NCI-H345 treated with DMSO at 0.1 percent for 48 hours (cell line): ENCODE data around the gene TMEM253.

ENCODE experiments used
- DNase-seq: peaks from one replicate; lab custom pipeline; 2025; ENCODE audit not compliant: unreplicated experiment; lab: John Stamatoyannopoulos, UW

Gene TMEM253

DNA sequence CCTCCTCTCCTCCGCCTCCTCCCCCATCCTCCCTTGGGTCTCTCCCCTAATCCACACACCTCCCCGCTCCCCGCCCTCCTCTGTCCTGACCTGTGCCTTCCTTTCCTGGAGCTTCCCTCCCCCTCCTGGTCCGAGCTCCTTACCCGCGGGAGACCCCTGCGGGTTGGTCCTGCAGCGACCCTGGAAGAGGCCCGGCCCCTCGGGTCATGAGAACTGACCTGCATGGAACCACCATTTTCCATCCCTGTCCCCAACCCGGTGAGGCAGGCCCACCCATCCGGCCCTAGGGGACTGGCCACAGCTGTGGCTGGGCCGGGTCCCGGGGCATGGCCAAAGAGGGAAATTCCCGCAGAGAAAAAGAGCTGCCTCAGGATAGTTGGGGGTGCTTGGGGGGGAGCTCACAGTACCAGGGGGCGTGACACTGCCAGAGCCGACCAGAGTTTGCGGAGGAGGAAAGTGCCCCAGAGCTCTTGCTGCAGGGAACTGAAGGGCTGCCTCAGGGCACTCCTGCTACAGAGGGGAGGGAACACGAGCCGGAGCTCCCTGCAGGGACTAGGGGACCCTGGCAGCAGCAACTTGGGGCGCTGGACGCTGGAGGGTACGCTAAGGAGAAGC lies 30.1 kb upstream of the TMEM253 start:
- peak; percentile 58 for DNase-seq

DNA sequence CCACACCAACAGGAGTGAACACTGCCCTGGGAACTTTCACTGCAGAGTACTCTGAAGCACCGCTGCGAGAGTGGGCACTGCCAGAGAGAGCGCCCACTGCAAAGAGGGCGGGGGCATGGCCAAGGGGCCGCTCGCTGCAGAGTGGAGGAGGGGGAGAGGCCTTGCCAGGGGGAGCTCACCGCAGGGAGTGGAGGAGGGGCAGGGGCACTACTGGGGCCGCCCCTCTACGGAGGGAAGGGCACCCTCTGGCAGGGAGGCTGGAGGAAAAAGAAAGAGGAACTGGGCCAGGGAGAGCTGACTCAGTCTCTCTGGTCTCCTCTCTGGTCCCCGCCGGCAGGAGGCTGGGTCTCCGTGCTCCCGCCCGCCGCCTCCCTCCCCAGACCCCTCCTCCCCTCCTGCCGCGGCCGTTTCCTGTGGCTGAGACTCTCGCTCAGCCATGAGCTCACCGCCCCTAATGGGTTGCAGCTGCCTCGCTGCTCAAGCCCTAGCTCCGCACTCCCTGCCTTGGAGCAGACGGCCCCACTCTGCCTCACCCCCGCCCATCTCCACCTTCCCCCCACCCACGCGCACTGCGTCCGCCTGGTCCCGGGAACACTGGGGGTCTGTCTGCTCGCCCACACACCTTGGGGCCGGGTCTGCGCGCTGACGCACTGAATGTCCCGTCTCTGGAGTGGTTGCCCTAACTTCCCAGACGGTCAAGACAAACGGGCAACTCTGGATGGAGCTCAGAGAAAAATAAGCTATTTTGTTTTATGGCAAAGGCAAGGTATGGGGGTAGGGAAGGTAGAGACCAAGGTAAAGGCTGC lies 29.4 kb upstream of the TMEM253 start:
- DNase-seq: peak; percentile 78

DNA sequence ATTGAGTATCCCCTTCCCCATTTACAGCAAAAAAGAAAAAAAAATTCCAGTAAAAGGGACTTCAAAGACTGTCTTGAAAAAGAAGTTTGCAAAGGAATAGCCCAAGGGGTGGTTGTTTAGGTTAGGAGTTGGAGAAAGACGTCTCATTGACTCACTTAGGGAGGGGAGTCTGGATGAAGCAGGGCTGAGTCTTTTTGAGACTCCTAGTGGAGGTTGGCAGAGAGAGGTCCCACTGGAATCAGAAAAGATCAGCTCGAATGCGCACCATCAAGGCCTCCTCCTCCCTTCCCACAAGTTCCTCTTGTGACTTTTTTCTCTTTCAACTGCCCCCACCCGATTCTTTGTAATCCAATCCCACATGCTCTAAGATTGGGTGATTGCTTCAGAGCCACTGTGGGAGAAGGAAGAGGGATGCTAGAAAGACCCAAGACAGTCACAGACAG lies 28.8 kb upstream of the TMEM253 start:
- no peak for DNase-seq

DNA sequence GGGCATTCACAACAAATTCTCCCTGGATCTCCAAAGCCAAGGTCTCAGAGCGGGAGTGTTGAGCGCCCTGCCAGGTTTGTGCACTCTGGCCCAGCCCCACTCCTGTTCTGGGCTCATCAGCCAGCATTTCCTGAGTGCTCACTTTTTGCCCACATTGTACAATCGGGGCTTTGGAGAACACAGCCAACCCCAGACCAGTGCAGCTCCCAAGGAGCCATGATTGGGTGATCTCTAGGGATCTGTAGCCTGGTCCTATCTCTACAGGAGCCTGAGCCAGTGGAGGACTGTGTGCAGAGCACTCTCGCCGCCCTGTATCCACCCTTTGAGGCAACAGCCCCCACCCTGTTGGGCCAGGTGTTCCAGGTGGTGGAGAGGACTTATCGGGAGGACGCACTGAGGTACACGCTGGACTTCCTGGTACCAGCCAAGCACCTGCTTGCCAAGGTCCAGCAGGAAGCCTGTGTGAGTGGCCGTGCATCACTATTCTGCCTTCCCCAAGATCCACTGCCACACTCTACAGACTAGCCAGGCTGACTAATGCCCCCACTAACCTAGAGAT lies 28.0 kb upstream of the TMEM253 start:
- no peak for DNase-seq

DNA sequence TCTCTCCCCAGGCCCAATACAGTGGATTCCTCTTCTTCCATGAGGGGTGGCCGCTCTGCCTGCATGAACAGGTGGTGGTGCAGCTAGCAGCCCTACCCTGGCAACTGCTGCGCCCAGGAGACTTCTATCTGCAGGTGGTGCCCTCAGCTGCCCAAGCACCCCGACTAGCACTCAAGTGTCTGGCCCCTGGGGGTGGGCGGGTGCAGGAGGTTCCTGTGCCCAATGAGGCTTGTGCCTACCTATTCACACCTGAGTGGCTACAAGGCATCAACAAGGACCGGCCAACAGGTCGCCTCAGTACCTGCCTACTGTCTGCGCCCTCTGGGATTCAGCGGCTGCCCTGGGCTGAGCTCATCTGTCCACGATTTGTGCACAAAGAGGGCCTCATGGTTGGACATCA lies 26.9 kb upstream of the TMEM253 start:
- DNase-seq: no peak

DNA sequence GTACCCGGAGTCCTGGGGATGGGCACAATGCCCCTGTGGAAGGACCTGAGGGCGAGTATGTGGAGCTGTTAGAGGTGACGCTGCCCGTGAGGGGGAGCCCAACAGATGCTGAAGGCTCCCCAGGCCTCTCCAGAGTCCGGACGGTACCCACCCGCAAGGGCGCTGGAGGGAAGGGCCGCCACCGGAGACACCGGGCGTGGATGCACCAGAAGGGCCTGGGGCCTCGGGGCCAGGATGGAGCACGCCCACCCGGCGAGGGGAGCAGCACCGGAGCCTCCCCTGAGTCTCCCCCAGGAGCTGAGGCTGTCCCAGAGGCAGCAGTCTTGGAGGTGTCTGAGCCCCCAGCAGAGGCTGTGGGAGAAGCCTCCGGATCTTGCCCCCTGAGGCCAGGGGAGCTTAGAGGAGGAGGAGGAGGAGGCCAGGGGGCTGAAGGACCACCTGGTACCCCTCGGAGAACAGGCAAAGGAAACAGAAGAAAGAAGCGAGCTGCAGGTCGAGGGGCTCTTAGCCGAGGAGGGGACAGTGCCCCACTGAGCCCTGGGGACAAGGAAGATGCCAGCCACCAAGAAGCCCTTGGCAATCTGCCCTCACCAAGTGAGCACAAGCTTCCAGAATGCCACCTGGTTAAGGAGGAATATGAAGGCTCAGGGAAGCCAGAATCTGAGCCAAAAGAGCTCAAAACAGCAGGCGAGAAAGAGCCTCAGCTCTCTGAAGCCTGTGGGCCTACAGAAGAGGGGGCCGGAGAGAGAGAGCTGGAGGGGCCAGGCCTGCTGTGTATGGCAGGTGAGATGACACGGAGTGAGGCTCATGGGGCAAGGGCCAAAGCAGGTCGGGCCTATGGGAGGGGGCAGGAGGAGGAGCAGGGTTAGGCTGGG lies 26.2 kb upstream of the TMEM253 start:
- DNase-seq: no peak

DNA sequence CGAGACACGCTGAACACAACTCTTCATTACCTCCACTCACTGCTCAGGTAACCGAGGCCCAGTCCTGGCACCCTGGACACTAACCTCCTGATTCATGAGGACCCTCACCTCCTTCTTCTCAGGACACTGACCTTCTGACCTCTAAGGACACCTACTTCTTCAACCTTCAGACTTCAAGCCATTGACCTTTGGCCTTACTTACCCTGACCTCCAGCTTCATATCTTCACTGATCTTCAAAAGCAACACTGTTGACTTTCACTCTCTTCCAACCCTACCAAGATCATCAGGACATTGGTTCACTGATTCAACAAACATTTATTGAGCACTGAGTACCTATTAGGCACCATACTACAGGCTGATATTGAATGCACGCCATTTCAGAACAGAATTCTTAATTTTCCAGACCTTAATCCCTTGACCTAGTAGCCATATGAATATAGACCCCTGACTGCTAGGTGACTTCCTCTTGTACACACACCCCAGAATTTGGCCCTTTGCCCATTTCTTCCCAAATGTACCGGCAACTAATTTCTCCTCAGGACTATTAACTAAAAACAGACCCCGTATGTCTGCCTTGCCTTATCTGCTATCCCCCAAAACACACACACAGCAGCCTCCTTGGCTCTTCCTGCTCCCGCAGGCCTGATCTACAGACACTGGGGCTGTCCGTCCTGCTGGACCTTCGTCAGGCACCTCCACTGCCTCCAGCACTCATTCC lies 25.0 kb upstream of the TMEM253 start:
- DNase-seq: no peak

DNA sequence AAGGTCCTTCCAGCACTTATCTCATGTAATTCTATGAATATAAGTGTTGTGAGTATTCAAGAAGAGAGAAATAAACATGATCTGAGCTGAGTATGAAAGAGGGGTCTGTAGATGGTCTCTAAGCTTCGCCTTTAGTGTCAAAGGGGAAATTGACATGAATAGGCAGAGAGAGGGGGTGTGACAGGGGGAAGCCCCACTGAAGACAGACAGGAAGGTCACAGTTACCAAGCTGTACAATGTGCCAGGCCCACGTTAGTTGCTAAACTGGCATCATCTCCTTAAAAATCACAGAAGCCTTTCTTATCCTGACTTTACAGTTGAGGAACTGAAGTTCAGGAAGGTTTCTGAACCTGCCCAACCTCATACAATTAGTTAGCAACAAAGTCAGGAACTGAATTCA lies 23.2 kb upstream of the TMEM253 start:
- DNase-seq: no peak

DNA sequence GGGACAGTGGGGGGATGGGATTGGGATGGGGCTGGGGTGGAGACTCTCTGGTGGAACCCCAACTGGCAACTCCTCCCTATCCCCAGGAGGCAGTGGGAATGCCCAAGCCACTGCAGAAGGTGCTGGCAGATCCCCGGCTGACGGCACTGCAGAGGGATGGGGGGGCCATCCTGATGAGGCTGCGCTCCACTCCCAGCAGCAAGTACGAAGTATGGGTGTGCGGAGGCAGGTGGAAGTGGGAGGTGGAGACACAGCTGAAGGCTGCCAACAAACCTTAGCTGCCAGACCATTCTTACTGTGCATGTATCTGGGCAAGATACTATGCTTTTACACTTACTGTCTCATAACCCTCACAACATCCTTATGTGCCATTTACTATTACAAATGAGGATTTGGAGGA lies 22.6 kb upstream of the TMEM253 start:
- DNase-seq: no peak

DNA sequence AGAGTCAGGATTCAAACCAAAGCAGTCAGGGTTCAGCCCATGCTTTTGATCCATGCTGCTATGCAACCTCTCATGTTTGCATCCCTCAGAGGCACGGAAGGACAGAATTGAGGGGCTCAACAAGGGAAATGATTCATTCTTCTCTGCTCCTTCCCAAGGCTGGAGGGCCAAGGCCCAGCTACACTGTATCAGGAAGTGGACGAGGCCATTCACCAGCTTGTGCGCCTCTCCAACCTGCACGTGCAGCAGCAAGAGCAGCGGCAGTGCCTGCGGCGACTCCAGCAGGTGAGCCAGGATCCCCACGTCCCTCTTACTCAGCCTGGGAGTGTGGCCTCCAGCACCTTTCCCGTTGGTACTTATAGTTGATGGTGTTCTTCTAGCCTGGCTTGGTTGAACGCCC lies 22.1 kb upstream of the TMEM253 start:
- DNase-seq: no peak

DNA sequence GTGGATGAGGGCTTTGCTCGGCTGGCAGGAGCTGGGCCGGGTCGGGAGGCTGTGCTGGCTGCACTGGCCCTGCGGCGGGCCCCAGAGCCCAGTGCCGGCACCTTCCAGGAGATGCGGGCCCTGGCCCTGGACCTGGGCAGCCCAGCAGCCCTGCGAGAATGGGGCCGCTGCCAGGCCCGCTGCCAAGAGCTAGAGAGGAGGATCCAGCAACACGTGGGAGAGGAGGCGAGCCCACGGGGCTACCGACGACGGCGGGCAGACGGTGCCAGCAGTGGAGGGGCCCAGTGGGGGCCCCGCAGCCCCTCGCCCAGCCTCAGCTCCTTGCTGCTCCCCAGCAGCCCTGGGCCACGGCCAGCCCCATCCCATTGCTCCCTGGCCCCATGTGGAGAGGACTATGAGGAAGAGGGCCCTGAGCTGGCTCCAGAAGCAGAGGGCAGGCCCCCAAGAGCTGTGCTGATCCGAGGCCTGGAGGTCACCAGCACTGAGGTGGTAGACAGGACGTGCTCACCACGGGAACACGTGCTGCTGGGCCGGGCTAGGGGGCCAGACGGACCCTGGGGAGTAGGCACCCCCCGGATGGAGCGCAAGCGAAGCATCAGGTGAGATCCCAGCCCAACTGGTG lies 19.2 kb upstream of the TMEM253 start:
- DNase-seq: no peak

DNA sequence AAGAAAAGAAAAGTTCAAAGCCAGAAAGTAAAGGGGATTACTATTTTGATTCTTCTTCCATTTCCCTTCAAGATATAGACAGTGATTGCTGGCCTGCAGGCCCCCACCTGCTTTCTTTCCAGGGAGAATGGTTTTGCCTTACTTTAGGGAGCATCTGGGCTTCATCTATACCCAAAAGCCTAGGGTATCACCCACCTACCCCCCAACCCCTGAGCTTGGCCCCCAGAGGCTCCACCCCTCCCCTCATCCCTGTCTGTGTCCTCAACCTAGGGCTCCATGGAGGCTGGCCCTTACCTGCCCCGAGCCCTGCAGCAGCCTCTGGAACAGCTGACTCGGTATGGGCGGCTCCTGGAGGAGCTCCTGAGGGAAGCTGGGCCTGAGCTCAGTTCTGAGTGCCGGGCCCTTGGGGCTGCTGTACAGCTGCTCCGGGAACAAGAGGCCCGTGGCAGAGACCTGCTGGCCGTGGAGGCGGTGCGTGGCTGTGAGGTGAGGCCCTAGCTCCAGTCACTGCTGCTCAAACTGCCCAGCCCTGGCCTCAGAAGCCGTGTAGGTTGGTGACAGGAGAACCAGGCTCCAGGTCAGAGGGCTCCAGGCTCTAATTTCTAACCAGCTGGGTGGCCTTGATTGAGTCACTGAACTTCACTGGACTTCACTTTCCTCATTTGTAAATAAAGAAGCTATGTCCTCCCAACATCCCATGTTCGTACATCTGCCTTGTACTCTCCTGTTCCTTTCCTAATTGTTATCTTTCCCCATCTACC lies 17.1 kb upstream of the TMEM253 start:
- DNase-seq: no peak

DNA sequence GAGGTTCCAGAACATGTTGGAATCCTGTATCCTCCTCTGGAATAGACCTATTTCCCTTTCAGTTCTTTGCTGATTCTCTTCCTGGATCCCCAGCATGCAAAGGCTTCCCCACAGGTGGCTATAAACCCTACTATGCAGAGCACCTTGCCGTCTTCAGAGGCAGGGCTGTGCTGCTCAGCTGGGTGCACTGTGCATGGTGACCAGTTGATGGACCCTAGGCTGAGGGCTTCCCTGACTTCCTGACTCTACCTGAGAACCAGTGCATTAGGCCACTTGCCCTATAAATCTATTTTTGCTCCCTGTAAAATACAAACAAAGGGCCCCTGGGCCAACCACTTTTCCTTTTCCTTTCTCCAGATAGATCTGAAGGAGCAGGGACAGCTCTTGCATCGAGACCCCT lies 16.5 kb upstream of the TMEM253 start:
- no peak for DNase-seq

DNA sequence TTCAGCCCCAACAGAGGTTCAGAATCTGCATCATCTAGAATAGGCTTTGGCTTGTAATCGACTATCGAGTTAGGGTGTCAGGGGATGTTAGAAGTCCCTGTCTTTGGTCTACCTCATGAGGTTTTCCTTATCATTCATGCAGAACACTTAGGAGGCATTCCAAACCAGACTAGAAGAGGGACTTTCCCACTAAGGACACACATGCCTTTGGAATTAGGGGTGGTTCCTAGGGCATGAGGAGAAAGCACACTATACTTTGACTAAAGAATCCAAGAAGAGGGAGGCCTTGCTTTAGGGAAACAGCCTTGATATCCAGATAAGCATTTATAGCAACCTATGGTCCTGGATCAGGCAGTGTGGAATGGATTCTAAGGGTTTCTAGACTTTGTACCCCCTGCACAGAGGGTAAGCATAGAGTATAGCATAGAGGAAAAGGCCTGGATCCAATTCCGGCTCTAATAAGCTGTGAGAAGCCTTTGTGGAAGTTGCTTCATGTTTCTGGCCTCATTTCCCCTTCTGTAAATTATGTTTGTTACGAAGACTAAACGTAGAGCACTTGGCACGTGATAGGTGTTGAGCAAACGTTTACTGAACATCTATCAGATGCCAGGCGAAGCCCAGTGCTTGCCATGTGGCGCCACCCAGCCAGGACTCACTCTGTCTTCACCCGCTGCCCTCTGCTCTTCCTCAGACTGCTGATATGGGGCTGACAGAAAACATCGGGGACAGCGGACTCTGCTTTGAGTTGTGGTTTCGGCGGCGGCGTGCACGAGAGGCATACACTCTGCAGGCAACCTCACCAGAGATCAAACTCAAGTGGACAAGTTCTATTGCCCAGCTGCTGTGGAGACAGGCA lies 15.6 kb upstream of the TMEM253 start:
- no peak for DNase-seq

DNA sequence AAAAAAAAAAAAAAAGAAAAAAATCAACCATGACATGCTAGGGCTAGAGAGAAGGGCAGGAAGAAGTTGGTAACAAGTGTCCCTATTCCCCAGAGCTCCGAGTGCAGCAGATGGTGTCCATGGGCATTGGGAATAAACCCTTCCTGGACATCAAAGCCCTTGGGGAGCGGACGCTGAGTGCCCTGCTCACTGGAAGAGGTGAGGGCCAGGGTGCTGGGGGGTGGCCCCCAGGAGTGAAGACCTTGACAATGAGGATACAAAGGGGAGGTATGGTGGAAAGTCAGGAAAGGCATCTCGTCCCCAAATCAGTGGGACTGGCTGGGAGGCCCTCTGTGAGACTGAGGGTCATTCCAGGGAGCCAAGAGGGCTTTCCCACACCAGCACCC lies 14.0 kb upstream of the TMEM253 start:
- no peak for DNase-seq

DNA sequence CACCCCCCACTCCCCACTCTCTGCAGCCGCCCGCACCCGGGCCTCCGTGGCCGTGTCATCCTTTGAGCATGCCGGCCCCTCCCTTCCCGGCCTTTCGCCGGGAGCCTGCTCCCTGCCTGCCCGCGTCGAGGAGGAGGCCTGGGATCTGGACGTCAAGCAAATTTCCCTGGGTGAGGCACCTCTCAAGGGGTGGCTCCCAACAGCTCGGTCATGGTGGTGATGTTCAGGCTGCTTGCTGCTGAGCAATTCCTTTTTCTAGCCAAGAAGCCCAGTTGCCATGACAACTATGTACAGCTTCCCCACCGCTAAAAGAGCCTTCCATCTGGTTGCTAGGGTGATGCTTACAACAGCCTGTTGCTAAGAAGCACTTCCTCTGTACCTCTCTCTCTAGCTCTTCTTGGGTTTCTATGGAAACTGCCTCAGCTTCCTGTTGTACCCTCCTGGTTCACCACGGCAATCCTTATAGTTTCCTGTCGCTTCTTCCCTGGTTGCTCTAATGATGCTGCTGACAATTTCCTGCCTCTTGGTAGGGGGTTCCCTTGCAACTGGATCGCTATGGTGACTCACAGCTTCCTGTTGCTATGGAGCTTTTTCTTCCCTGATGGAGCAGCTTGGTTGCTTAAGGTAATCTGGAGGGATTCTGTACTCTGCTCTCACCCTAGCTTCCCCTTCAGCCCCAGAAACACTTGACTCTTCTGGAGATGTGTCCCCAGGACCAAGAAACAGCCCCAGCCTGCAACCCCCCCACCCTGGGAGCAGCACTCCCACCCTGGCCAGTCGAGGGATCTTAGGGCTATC lies 13.4 kb upstream of the TMEM253 start:
- DNase-seq: no peak

DNA sequence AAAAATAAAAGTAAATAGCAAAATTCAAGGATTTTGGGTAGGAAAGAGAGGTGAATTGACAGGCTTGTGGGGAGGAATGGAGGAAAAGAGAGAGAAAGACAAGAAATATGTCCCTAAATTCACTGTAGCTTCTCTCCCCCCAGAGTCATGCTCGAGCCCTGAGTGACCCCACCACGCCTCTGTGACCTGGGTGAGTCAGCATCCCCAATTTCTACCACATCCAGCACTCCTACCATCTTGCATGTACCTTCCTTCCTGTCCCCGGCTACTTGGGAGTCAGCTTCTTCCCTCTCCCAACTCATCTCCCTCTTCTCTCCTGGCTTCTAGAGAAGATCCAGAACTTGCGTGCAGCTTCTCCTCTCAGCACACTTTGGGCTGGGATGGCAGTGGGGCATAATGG lies 12.2 kb upstream of the TMEM253 start:
- DNase-seq: no peak

DNA sequence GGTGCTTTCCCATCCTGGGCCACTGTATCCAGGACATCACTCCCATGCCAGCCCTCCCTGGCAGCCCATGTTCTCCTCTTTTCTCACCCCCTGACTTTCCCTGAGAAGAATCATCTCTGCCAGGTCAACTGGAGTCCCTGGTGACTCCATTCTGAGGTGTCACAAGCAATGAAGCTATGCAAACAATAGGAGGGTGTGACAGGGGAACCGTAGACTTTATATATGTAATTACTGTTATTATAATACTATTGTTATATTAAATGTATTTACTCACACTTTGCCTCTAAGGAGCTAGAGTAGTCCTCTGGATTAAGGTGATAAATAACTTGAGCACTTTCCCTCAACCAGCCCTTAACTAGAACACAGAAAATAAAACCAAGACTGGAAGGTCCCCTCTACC lies 11.6 kb upstream of the TMEM253 start:
- DNase-seq: no peak
